ENCODE measurements around the gene HRC.

The HRC gene

GRCh38 chr19:49155005-49155819 lies at the start of gene HRC:
Gene HRC, minus strand, starts transcription at chr19:49155396. Its CDS starts 159 bp downstream, at chr19:49155237.
- Histone ChIP-seq H3K4me3 (ENCODE audit: low read length) (no peak within 1 kb of the TSS), H3K27ac (ENCODE audit: low read depth, low read length) (no peak within 1 kb of the TSS), H3K36me3 (ENCODE audit: control insufficient read depth, insufficient read depth, low read length) (no peaks in the 10 kb centered on the region), H3K4me1 (ENCODE audit: control insufficient read depth, insufficient read depth, low read length) (peaks cover 3% of the 10 kb centered on the region), H3K27me3 (ENCODE audit: control insufficient read depth, insufficient read depth, low read length) (no peaks in the 10 kb centered on the region), H3K9ac (ENCODE audit: low read length) (no peak within 1 kb of the TSS)

- H3K4me1 ChIP-seq (ENCODE audit: control insufficient read depth, insufficient read depth, low read length): no peaks in the 10 kb centered on the region
- H3K36me3 ChIP-seq (ENCODE audit: control insufficient read depth, insufficient read depth, low read length): peaks cover 9% of the 10 kb centered on the region
- no peak overlapping the region for H3K27ac ChIP-seq (ENCODE audit: low read depth, low read length)
- H3K9ac ChIP-seq (ENCODE audit: low read length): no peak overlapping the region
- H3K27me3 ChIP-seq (ENCODE audit: control insufficient read depth, insufficient read depth, low read length): no peaks in the 10 kb centered on the region
- no peak overlapping the region for H3K4me3 ChIP-seq (ENCODE audit: low read length)
These were observed 45.8 kb upstream of the HRC start for GRCh38 chr19:49201042-49201441.

GRCh38 chr19:49200238-49200862 lies 45.2 kb upstream of the HRC start:
- Histone ChIP-seq H3K9ac (ENCODE audit: low read length) (no peak overlapping the region), H3K4me3 (ENCODE audit: low read length) (no peak overlapping the region), H3K27me3 (ENCODE audit: control insufficient read depth, insufficient read depth, low read length) (no peaks in the 10 kb centered on the region), H3K4me1 (ENCODE audit: control insufficient read depth, insufficient read depth, low read length) (no peaks in the 10 kb centered on the region), H3K36me3 (ENCODE audit: control insufficient read depth, insufficient read depth, low read length) (peaks cover 9% of the 10 kb centered on the region), H3K27ac (ENCODE audit: low read depth, low read length) (no peak overlapping the region)

GRCh38 chr19:49196527-49197240 lies 41.5 kb upstream of the HRC start:
- no peaks in the 10 kb centered on the region for H3K4me1 ChIP-seq (ENCODE audit: control insufficient read depth, insufficient read depth, low read length)
- H3K4me3 ChIP-seq (ENCODE audit: low read length): no peak overlapping the region
- H3K9ac ChIP-seq (ENCODE audit: low read length): no peak overlapping the region
- H3K36me3 ChIP-seq (ENCODE audit: control insufficient read depth, insufficient read depth, low read length): peaks cover 2% of the 10 kb centered on the region
- H3K27ac ChIP-seq (ENCODE audit: low read depth, low read length): no peak overlapping the region
- no peaks in the 10 kb centered on the region for H3K27me3 ChIP-seq (ENCODE audit: control insufficient read depth, insufficient read depth, low read length)

- H3K4me1 ChIP-seq (ENCODE audit: control insufficient read depth, insufficient read depth, low read length): no peaks in the 10 kb centered on the region
- no peak overlapping the region for H3K4me3 ChIP-seq (ENCODE audit: low read length)
- peaks cover 14% of the 10 kb centered on the region for H3K36me3 ChIP-seq (ENCODE audit: control insufficient read depth, insufficient read depth, low read length)
- no peaks in the 10 kb centered on the region for H3K27me3 ChIP-seq (ENCODE audit: control insufficient read depth, insufficient read depth, low read length)
- H3K9ac ChIP-seq (ENCODE audit: low read length): no peak overlapping the region
- H3K27ac ChIP-seq (ENCODE audit: low read depth, low read length): no peak overlapping the region
These were observed 39.2 kb upstream of the HRC start for GRCh38 chr19:49194408-49194807.

- Histone ChIP-seq H3K36me3 (ENCODE audit: control insufficient read depth, insufficient read depth, low read length) (peaks cover 15% of the 10 kb centered on the region), H3K4me3 (ENCODE audit: low read length) (no peak overlapping the region), H3K27ac (ENCODE audit: low read depth, low read length) (no peak overlapping the region), H3K4me1 (ENCODE audit: control insufficient read depth, insufficient read depth, low read length) (no peaks in the 10 kb centered on the region), H3K27me3 (ENCODE audit: control insufficient read depth, insufficient read depth, low read length) (no peaks in the 10 kb centered on the region), H3K9ac (ENCODE audit: low read length) (no peak overlapping the region)
These were observed 38.7 kb upstream of the HRC start for GRCh38 chr19:49193822-49194394.

- Histone ChIP-seq H3K9ac (ENCODE audit: low read length) (no peak overlapping the region), H3K4me3 (ENCODE audit: low read length) (no peak overlapping the region), H3K36me3 (ENCODE audit: control insufficient read depth, insufficient read depth, low read length) (peaks cover 20% of the 10 kb centered on the region), H3K4me1 (ENCODE audit: control insufficient read depth, insufficient read depth, low read length) (no peaks in the 10 kb centered on the region), H3K27me3 (ENCODE audit: control insufficient read depth, insufficient read depth, low read length) (no peaks in the 10 kb centered on the region), H3K27ac (ENCODE audit: low read depth, low read length) (no peak overlapping the region)
These were observed 35.6 kb upstream of the HRC start for GRCh38 chr19:49190781-49191180.

DNA sequence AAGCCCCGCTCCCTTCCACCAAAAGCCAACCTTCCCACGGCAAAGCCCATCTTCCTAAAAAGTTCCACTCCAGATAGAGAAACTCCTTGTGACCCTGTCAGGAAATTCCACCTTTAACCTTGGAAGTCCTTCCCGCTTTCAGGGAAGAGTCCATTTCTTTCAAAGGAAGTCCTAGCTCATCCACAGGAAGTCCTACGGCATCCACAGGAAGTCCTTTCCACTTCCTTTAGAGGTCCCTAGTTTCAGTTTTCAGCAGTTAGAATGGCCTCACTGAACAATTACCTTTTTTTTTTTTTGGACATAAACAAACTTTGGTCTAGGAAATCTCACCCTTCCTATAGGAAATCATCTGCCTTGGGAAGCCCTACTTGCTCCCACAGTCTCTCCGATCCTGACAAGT lies 34.1 kb upstream of the HRC start:
- no peak overlapping the region for H3K27ac ChIP-seq (ENCODE audit: low read depth, low read length)
- H3K4me1 ChIP-seq (ENCODE audit: control insufficient read depth, insufficient read depth, low read length): no peaks in the 10 kb centered on the region
- no peak overlapping the region for H3K9ac ChIP-seq (ENCODE audit: low read length)
- peaks cover 20% of the 10 kb centered on the region for H3K36me3 ChIP-seq (ENCODE audit: control insufficient read depth, insufficient read depth, low read length)
- no peaks in the 10 kb centered on the region for H3K27me3 ChIP-seq (ENCODE audit: control insufficient read depth, insufficient read depth, low read length)
- H3K4me3 ChIP-seq (ENCODE audit: low read length): no peak overlapping the region

GRCh38 chr19:49188626-49189200 lies 33.5 kb upstream of the HRC start:
- no peaks in the 10 kb centered on the region for H3K27me3 ChIP-seq (ENCODE audit: control insufficient read depth, insufficient read depth, low read length)
- H3K4me1 ChIP-seq (ENCODE audit: control insufficient read depth, insufficient read depth, low read length): no peaks in the 10 kb centered on the region
- no peak overlapping the region for H3K9ac ChIP-seq (ENCODE audit: low read length)
- no peak overlapping the region for H3K4me3 ChIP-seq (ENCODE audit: low read length)
- H3K27ac ChIP-seq (ENCODE audit: low read depth, low read length): no peak overlapping the region
- H3K36me3 ChIP-seq (ENCODE audit: control insufficient read depth, insufficient read depth, low read length): peaks cover 24% of the 10 kb centered on the region

- Histone ChIP-seq H3K9ac (ENCODE audit: low read length) (no peak overlapping the region), H3K27me3 (ENCODE audit: control insufficient read depth, insufficient read depth, low read length) (no peaks in the 10 kb centered on the region), H3K36me3 (ENCODE audit: control insufficient read depth, insufficient read depth, low read length) (peaks cover 33% of the 10 kb centered on the region), H3K4me1 (ENCODE audit: control insufficient read depth, insufficient read depth, low read length) (no peaks in the 10 kb centered on the region), H3K4me3 (ENCODE audit: low read length) (no peak overlapping the region), H3K27ac (ENCODE audit: low read depth, low read length) (no peak overlapping the region)
These were observed 30.9 kb upstream of the HRC start for GRCh38 chr19:49186108-49186507.

GRCh38 chr19:49182848-49183375 lies 27.7 kb upstream of the HRC start:
- no peaks in the 10 kb centered on the region for H3K27me3 ChIP-seq (ENCODE audit: control insufficient read depth, insufficient read depth, low read length)
- H3K36me3 ChIP-seq (ENCODE audit: control insufficient read depth, insufficient read depth, low read length): peaks cover 25% of the 10 kb centered on the region
- H3K27ac ChIP-seq (ENCODE audit: low read depth, low read length): no peak overlapping the region
- H3K9ac ChIP-seq (ENCODE audit: low read length): no peak overlapping the region
- no peak overlapping the region for H3K4me3 ChIP-seq (ENCODE audit: low read length)
- H3K4me1 ChIP-seq (ENCODE audit: control insufficient read depth, insufficient read depth, low read length): no peaks in the 10 kb centered on the region

All from rectal smooth muscle tissue (tissue), 1 donor.